ENCODE data around the gene MACROD1. TPM values are rescaled to one million over a fixed set of nuclear protein-coding genes. Genes with fewer than 3 reads are reported as not detected.
"Not testable (repeated sequence)": the region's sequence is repeated elsewhere in the genome, so short reads cannot be mapped to it uniquely, and the experiment has no call there.

Gene MACROD1
- total and polyA plus RNA-seq, 9 of the 15 experiments (the other 6 are each of a cell fraction or from before 2014, with no cell fraction given): 1.1 to 60.0 (median 26.4) TPM

- H3K4me3 ChIP-seq; H3K79me2 ChIP-seq (ENCODE audit: control insufficient read depth, insufficient read depth, low read length); H3K36me3 ChIP-seq (ENCODE audit: control insufficient read depth, insufficient read depth, low read length); DNase-seq (ENCODE audit: extremely low read depth in 1 of 4, low spot score in 3 of 4); H3K4me2 ChIP-seq (ENCODE audit: insufficient read depth, low read length); H3K27ac ChIP-seq (ENCODE audit: extremely low read depth, low read depth, low read length); FAIRE-seq; BruUV-seq (replicated peaks); CTCF ChIA-PET (ENCODE audit: low intra/inter-chr PET ratio); H3K9me3 ChIP-seq (replicated peaks; ENCODE audit: control insufficient read depth, insufficient read depth, low read depth, low read length); intact Hi-C loops (cut with micrococcal nuclease); H3K9me1 ChIP-seq (ENCODE audit: control insufficient read depth, insufficient read depth, low read length); H2AFZ ChIP-seq (ENCODE audit: low read depth, low read length); in situ Hi-C loops (cut with MboI); ATAC-seq; H3K27me3 ChIP-seq (ENCODE audit: control insufficient read depth in 2 of 2, insufficient read depth in 2 of 2, low read length in 2 of 2): not testable (repeated sequence)
- POLR2A ChIA-PET: interaction anchor here (0.5 to 1.5 kb wide), 5 partner anchors 10 to 100 kb away, joined by 3 to 5 read pairs (median 3); no protein-coding TSS in a partner anchor
- Histone ChIP-seq H4K20me1 (replicated peaks; ENCODE audit: control insufficient read depth, insufficient read depth, low read length) (peaks cover 37% of the 10 kb centered on the region), H3K9ac (ENCODE audit: insufficient read depth in 1 of 2, low read depth in 2 of 2, low read length in 2 of 2) (0 out of 4 replicates have a peak overlapping the region, but pooled peaks of 1 of the 2 experiments have one; percentile 17), H3K4me1 (replicated peaks in 1 of 2; ENCODE audit: control insufficient read depth in 2 of 2, insufficient read depth in 2 of 2, low read length in 2 of 2) (peaks cover 0 to 33% of the 10 kb centered on the region in 2 experiments; a peak in 2 of 5 replicates)
- peak; percentile 53 for TF ChIP-seq RBM25 (IDR thresholded peaks at IDR 0.05; ENCODE audit: low read depth, low read length, severe bottlenecking)
- 66% methylated on average over 8 of the region's 8 CpGs for WGBS (ENCODE audit: insufficient coverage, low coverage, missing lambda C conversion rate)
Measured at GRCh38 chr11:64047373-64047772, 118.5 kb downstream of the MACROD1 start.

GRCh38 chr11:64045700-64046099, 120.2 kb downstream of the MACROD1 start:
- 81% methylated on average over 2 of the region's 2 CpGs for WGBS (ENCODE audit: insufficient coverage, low coverage, missing lambda C conversion rate)

More at GRCh38 chr11:64045700-64046099, 120.2 kb downstream of the MACROD1 start:
- DNase-seq (ENCODE audit: extremely low read depth in 1 of 4, low spot score in 3 of 4) (no peak), ATAC-seq (no peak), FAIRE-seq (no peak)
- no TSS peak for BruUV-seq (replicated peaks)
- TF ChIP-seq SMARCE1 (IDR thresholded peaks at IDR 0.05) (no peak), ZNF121 (CRISPR knock-in tag; conservative IDR thresholded peaks at IDR 0.05) (peak; percentile 62), TBP (optimal IDR thresholded peaks at IDR 0.05; ENCODE audit: low read depth, low read length) (no peak), SRSF1 (IDR thresholded peaks at IDR 0.05; ENCODE audit: low read depth, low read length) (no peak), YBX1 (IDR thresholded peaks at IDR 0.05) (no peak), ZNF584 (CRISPR knock-in tag; IDR thresholded peaks at IDR 0.05; ENCODE audit: low read depth) (no peak), CREBBP (IDR thresholded peaks at IDR 0.05; ENCODE audit: low read depth, low read length) (no peak)
- Histone ChIP-seq H3K9me1 (ENCODE audit: control insufficient read depth, insufficient read depth, low read length) (no peaks in the 10 kb centered on the region), H3K36me3 (ENCODE audit: control insufficient read depth, insufficient read depth, low read length) (no peaks in the 10 kb centered on the region), H3K9ac (ENCODE audit: insufficient read depth in 1 of 2, low read depth in 2 of 2, low read length in 2 of 2) (no peak overlapping the region), H3K4me1 (replicated peaks in 1 of 2; ENCODE audit: control insufficient read depth in 2 of 2, insufficient read depth in 2 of 2, low read length in 2 of 2) (peaks cover 0 to 41% of the 10 kb centered on the region in 2 experiments; a peak in 2 of 5 replicates), H4K20me1 (replicated peaks; ENCODE audit: control insufficient read depth, insufficient read depth, low read length) (peaks cover 48% of the 10 kb centered on the region), H2AFZ (ENCODE audit: low read depth, low read length) (no peak overlapping the region), H3K9me3 (replicated peaks; ENCODE audit: control insufficient read depth, insufficient read depth, low read depth, low read length) (no peaks in the 10 kb centered on the region), H3K79me2 (ENCODE audit: control insufficient read depth, insufficient read depth, low read length) (no peaks in the 10 kb centered on the region), H3K27ac (ENCODE audit: extremely low read depth, low read depth, low read length) (no peak overlapping the region), H3K4me3 (no peak overlapping the region), H3K27me3 (ENCODE audit: control insufficient read depth in 2 of 2, insufficient read depth in 2 of 2, low read length in 2 of 2) (no peaks in the 10 kb centered on the region), H3K4me2 (ENCODE audit: insufficient read depth, low read length) (no peak overlapping the region)
- POLR2A ChIA-PET: no interaction called here
- in situ Hi-C loops (cut with MboI) (no loop called here), intact Hi-C loops (cut with micrococcal nuclease) (no loop called here)
- CTCF ChIA-PET (ENCODE audit: low intra/inter-chr PET ratio): no interaction called here
